H1 (cell line): ENCODE results near the gene SLC6A17. TPM values are rescaled to one million over a fixed set of nuclear protein-coding genes. Genes with fewer than 3 reads are reported as not detected.

Experiments used
- CTCF ChIA-PET: fragments of 300-600 bp; sonication (Branson Sonifier 250); formaldehyde crosslinking; loops from one replicate; lab custom pipeline; 2021; ENCODE audit not compliant: partially characterized antibody; lab: Charles Lee
- POLR2A ChIA-PET: fragments of 300-600 bp; sonication (Branson Sonifier 250); formaldehyde crosslinking; loops from one replicate; lab custom pipeline; 2021; ENCODE audit warnings: inconsistent platforms; ENCODE audit not compliant: partially characterized antibody; lab: Charles Lee
- DNase-seq, 2 experiments: peaks; one replicate each; pipeline versions ENCODE4 v3.0.0 to v3.0.0-alpha.2; 2010 to 2022; ENCODE audit warnings: low spot score in 2 of 2, low read depth in 1 of 2, mixed read lengths in 1 of 2
- FAIRE-seq: peaks from 2 replicates; lab custom pipeline; 2011; peaks lifted over from hg19 to GRCh38; lab: Jason Lieb, UNC
- H2AFZ ChIP-seq: 2 replicates; pipeline ENCODE4 v1.8.1; 2012; ENCODE audit warnings: low read length, inconsistent platforms
- H2AK5ac ChIP-seq: 2 replicates; pipeline ENCODE4 v1.6.1; 2013; ENCODE audit warnings: low read depth, low read length
- H2BK120ac ChIP-seq: replicated peaks from 2 replicates; pipeline ENCODE3; 2013; ENCODE audit warnings: low read depth, low read length, inconsistent platforms
- H2BK12ac ChIP-seq: 2 replicates; pipeline ENCODE4 v1.6.1; 2013; ENCODE audit warnings: low read depth, low read length
- H2BK15ac ChIP-seq: 2 replicates; pipeline ENCODE4 v1.6.1; 2013; ENCODE audit warnings: low read length
- H2BK20ac ChIP-seq: 2 replicates; pipeline ENCODE4 v1.6.1; 2013; ENCODE audit warnings: low read length
- H2BK5ac ChIP-seq: 2 replicates; pipeline ENCODE4 v1.6.1; 2013; ENCODE audit warnings: low read depth, low read length
- H3K14ac ChIP-seq: 2 replicates; pipeline ENCODE4 v1.6.1; 2013; ENCODE audit warnings: inconsistent platforms; ENCODE audit not compliant: insufficient read length
- H3K18ac ChIP-seq: 2 replicates; pipeline ENCODE4 v1.6.1; 2013; ENCODE audit warnings: low read length; ENCODE audit errors: extremely low read depth
- H3K23ac ChIP-seq: 2 replicates; pipeline ENCODE4 v1.6.1; 2013; ENCODE audit warnings: inconsistent platforms; ENCODE audit not compliant: insufficient read length
- H3K23me2 ChIP-seq: 2 replicates; pipeline ENCODE4 v1.6.1; 2013; ENCODE audit warnings: low read depth, low read length
- H3K27ac ChIP-seq: 2 replicates; pipeline ENCODE4 v1.6.1; 2011; ENCODE audit warnings: low read depth, low read length, inconsistent platforms
- H3K27me3 ChIP-seq, 4 experiments: replicated peaks in 1 of 4; 1 replicate in 1 of 4; 2 replicates in 3 of 4; pipeline versions ENCODE4 v1.6.1 to v1.8.1; 2011 to 2013; ENCODE audit warnings: low read length in 3 of 4, mild to moderate bottlenecking in 3 of 4, inconsistent platforms in 2 of 4, mixed read lengths in 2 of 4, moderate library complexity in 1 of 4; ENCODE audit not compliant: control insufficient read depth in 3 of 4, insufficient read depth in 3 of 4; ENCODE audit errors: extremely low read depth in 1 of 4
- H3K36me3 ChIP-seq, 4 experiments: 2 replicates each; pipeline versions ENCODE4 v1.6.1 to v1.8.1; 2011 to 2013; ENCODE audit warnings: mild to moderate bottlenecking in 4 of 4, low read length in 3 of 4, moderate library complexity in 2 of 4, control low read depth in 1 of 4, inconsistent platforms in 1 of 4; ENCODE audit not compliant: insufficient read depth in 4 of 4, control insufficient read depth in 2 of 4
- H3K4ac ChIP-seq: replicated peaks from 2 replicates; pipeline ENCODE3; 2013; ENCODE audit warnings: low read length, low read depth, mixed read lengths, inconsistent platforms; ENCODE audit not compliant: insufficient read length
- H3K4me1 ChIP-seq, 4 experiments: replicated peaks in 1 of 4; 1 replicate in 1 of 4; 2 replicates in 3 of 4; pipeline versions ENCODE4 v1.6.1 to v1.8.1; 2011 to 2013; ENCODE audit warnings: low read length in 3 of 4, inconsistent platforms in 2 of 4, mixed read lengths in 1 of 4; ENCODE audit not compliant: insufficient read depth in 4 of 4, control insufficient read depth in 3 of 4
- H3K4me2 ChIP-seq, 2 experiments: 2 replicates each; pipeline versions ENCODE4 v1.6.1 to v1.8.1; 2011 to 2013; ENCODE audit warnings: low read depth in 2 of 2, low read length in 2 of 2, control low read depth in 1 of 2, inconsistent platforms in 1 of 2, mild to moderate bottlenecking in 1 of 2; ENCODE audit not compliant: insufficient read depth in 1 of 2
- H3K4me3 ChIP-seq, 4 experiments: fragments of 200-600, 300-600 bp in 1 of 4; sonication (generic), shearing (Covaris generic), sonication (Bioruptor Twin) in 1 of 4; 2 replicates each; pipeline versions ENCODE4 v1.5.1 to v1.8.1; 2011 to 2016; ENCODE audit warnings: low read length in 4 of 4, low read depth in 3 of 4, control low read depth in 2 of 4, inconsistent platforms in 2 of 4, mild to moderate bottlenecking in 2 of 4, mixed read lengths in 1 of 4, moderate library complexity in 1 of 4; ENCODE audit not compliant: insufficient read depth in 2 of 4; ENCODE audit errors: extremely low read depth in 1 of 4
- H3K56ac ChIP-seq: replicated peaks from 2 replicates; pipeline ENCODE3; 2013; ENCODE audit warnings: low read depth, mild to moderate bottlenecking, mixed read lengths, low read length, inconsistent platforms; ENCODE audit not compliant: insufficient read length
- H3K79me1 ChIP-seq: 2 replicates; pipeline ENCODE4 v1.6.1; 2013; ENCODE audit warnings: low read depth, low read length, control low read depth
- H3K79me2 ChIP-seq, 2 experiments: 2 replicates each; pipeline versions ENCODE4 v1.6.1 to v1.8.1; 2012 to 2013; ENCODE audit warnings: low read length in 2 of 2, mild to moderate bottlenecking in 2 of 2, inconsistent platforms in 1 of 2; ENCODE audit not compliant: insufficient read depth in 2 of 2, control insufficient read depth in 1 of 2
- H3K9ac ChIP-seq, 4 experiments: replicated peaks in 1 of 4; 1 replicate in 1 of 4; 2 replicates in 3 of 4; pipeline versions ENCODE4 v1.6.1 to v1.8.1; 2011 to 2013; ENCODE audit warnings: low read depth in 3 of 4, low read length in 3 of 4, control low read depth in 2 of 4, mild to moderate bottlenecking in 2 of 4, moderate library complexity in 2 of 4, inconsistent platforms in 1 of 4; ENCODE audit errors: extremely low read depth in 1 of 4
- H3K9me3 ChIP-seq, 2 experiments: 2 replicates each; pipeline versions ENCODE4 v1.6.1 to v1.8.1; 2012 to 2013; ENCODE audit warnings: mild to moderate bottlenecking in 2 of 2, moderate library complexity in 2 of 2, control low read depth in 1 of 2, inconsistent platforms in 1 of 2, low read depth in 1 of 2, low read length in 1 of 2, mixed read lengths in 1 of 2; ENCODE audit not compliant: insufficient read depth in 2 of 2
- H4K20me1 ChIP-seq, 2 experiments: replicated peaks in 1 of 2; 2 replicates each; pipeline versions ENCODE3 to v1.8.1; 2011 to 2013; ENCODE audit warnings: inconsistent platforms in 2 of 2, low read length in 2 of 2, mild to moderate bottlenecking in 1 of 2; ENCODE audit not compliant: insufficient read depth in 2 of 2, control insufficient read depth in 1 of 2
- H4K5ac ChIP-seq: 2 replicates; pipeline ENCODE4 v1.6.1; 2013; ENCODE audit warnings: low read length, low read depth, mixed read lengths, inconsistent platforms; ENCODE audit not compliant: insufficient read length
- H4K8ac ChIP-seq: 2 replicates; pipeline ENCODE4 v1.8.0; 2013; ENCODE audit warnings: mild to moderate bottlenecking, moderate library complexity, low read length, inconsistent platforms; ENCODE audit not compliant: insufficient read depth; ENCODE audit errors: extremely low read depth
- H4K91ac ChIP-seq: replicated peaks from 2 replicates; pipeline ENCODE3; 2013; ENCODE audit warnings: low read length, mixed read lengths, inconsistent platforms; ENCODE audit not compliant: insufficient read length
- CHD2 ChIP-seq: IDR thresholded peaks from 2 replicates; pipeline ENCODE4 v1.6.1; 2012; ENCODE audit warnings: low read length, improper control_type of control experiment
- CTBP2 ChIP-seq: IDR thresholded peaks from 2 replicates; pipeline ENCODE4 v1.7.0; 2011; ENCODE audit warnings: borderline replicate concordance, mild to moderate bottlenecking, moderate library complexity, mixed read lengths, low read length; ENCODE audit not compliant: insufficient read depth, insufficient read length
- GTF2F1 ChIP-seq: IDR thresholded peaks from 2 replicates; pipeline ENCODE4 v1.6.1; 2012; ENCODE audit warnings: low read depth, low read length, improper control_type of control experiment, borderline replicate concordance
- HDAC2 ChIP-seq, 2 experiments: fragments of 300-600 bp in 1 of 2; sonication (generic) in 1 of 2; IDR thresholded peaks; 2 replicates each; pipeline ENCODE4 v1.6.1; 2011 to 2012; ENCODE audit warnings: low read depth in 2 of 2, low read length in 2 of 2, mild to moderate bottlenecking in 2 of 2, moderate library complexity in 2 of 2, borderline replicate concordance in 1 of 2, inconsistent platforms in 1 of 2
- JUN ChIP-seq: IDR thresholded peaks from 2 replicates; pipeline ENCODE4 v1.6.1; 2011; ENCODE audit warnings: low read depth, mild to moderate bottlenecking, improper control_type of control experiment, low read length
- PHF8 ChIP-seq: fragments of 200-600 bp; sonication (generic); conservative IDR thresholded peaks from 2 replicates; pipeline ENCODE4 v1.7.1; 2012; ENCODE audit warnings: low read depth, mild to moderate bottlenecking, inconsistent platforms, low read length, moderate library complexity
- RXRA ChIP-seq: IDR thresholded peaks from 2 replicates; pipeline ENCODE4 v1.6.1; 2011; ENCODE audit warnings: low read depth, mild to moderate bottlenecking, low read length, moderate library complexity; ENCODE audit not compliant: insufficient read depth
- SP2 ChIP-seq: IDR thresholded peaks from 2 replicates; pipeline ENCODE4 v1.6.1; 2012; ENCODE audit warnings: mild to moderate bottlenecking, low read length, inconsistent platforms
- TAF7 ChIP-seq: optimal IDR thresholded peaks from 2 replicates; pipeline ENCODE3; 2011; ENCODE audit warnings: low read depth, mild to moderate bottlenecking, inconsistent platforms, low read length, moderate library complexity, borderline replicate concordance
- YY1 ChIP-seq: IDR thresholded peaks from 2 replicates; pipeline ENCODE4 v1.6.1; 2011; ENCODE audit warnings: low read depth, mild to moderate bottlenecking, low read length
- WGBS, 2 experiments: shearing (Covaris generic) in 1 of 2; methylation state at CpG; one replicate each; pipeline versions ENCODE4 v1.1.6 to v1.1.7; 2013 to 2015; ENCODE audit warnings: low lambda C conversion rate in 2 of 2, mixed read lengths in 2 of 2, inconsistent platforms in 1 of 2, low coverage in 1 of 2, missing lambda C conversion rate in 1 of 2; ENCODE audit not compliant: insufficient replicate concordance in 2 of 2, insufficient coverage in 1 of 2, insufficient read length in 1 of 2; ENCODE audit errors: extremely low coverage in 1 of 2, missing lambda C conversion rate in 1 of 2; 5-methylcytosine and 5-hydroxymethylcytosine counted together
- polyA plus RNA-seq, 7 experiments: library from polyadenylated mRNA; depleted of rRNA in 3 of 7; stranded (reverse) in 5 of 7; unstranded in 2 of 7; fragments of >200 nt in 5 of 7; fragments of 200-250 nt in 2 of 7; gene quantifications; 1 replicate in 5 of 7; 2 replicates in 1 of 7; 4 replicates in 1 of 7; pipeline versions ENCODE4 v1.2.1 to v1.2.3, GENCODE V29; 2011 to 2013; ENCODE audit warnings: missing spikeins in 2 of 7, mixed read lengths in 2 of 7
- total RNA-seq: library from RNA; stranded (reverse); fragmentation: NEBNext Ultra II Directional; extraction: Animal tissue kit (Norgen Biotek cat#: 25700); gene quantifications from 2 replicates; pipeline ENCODE4 v1.2.1, GENCODE V29; 2021
- TF ChIP-seq, protein P1 (sequence below): IDR thresholded peaks from 2 replicates; pipeline ENCODE4 v1.6.1; 2012; ENCODE audit warnings: inconsistent platforms
- TF ChIP-seq, protein P2 (sequence below): IDR thresholded peaks from 2 replicates; pipeline ENCODE4 v1.6.1; 2011; ENCODE audit warnings: low read depth, mild to moderate bottlenecking, low read length; ENCODE audit not compliant: insufficient read depth

SLC6A17 gene
- total and polyA plus RNA-seq, 2 of the 8 experiments (the other 6 are each of a cell fraction or from before 2014, with no cell fraction given): 0.15 to 0.28 TPM

DNA sequence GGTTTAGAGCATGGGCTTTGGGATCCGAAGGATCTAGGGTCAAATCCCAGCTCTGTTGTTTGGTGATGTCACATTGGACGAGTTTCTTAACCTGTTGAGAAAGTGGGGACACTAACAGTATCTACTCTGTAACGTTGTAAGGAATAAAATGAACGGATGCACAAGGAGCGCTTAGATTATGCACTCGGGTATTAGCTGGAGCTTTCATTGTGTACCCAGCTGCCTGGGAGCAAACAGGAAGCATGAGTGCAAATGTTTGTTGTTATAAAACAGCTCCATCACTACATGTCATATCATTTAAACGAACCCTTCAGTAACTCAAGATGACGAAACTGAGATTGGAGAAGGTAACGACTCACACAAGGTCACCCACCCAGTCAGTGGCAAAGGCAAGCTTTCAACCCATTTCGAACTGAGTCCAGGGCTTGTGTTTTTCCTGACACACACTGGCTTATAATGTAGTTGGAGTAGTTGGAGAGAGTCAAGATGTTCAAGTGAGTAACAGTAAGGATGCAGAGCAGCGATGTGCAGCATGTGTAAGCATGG, 16.2 kb upstream of the SLC6A17 start:
- CTCF ChIA-PET: interaction anchor here (0.5 to 3.0 kb wide), 13 partner anchors 9 to 318 kb away, joined by 3 to 12 read pairs (median 3); partner anchors contain the start of gene SLC6A17
- POLR2A ChIA-PET: no interaction called here
- Histone ChIP-seq H3K27me3 (peaks cover 2 to 12% (median 9%) of the 10 kb centered on the region in 4 experiments; a peak in 5 of 7 replicates), H2BK5ac (no peak overlapping the region), H2AFZ (no peak overlapping the region), H3K4me1 (peaks cover 12 to 27% (median 20%) of the 10 kb centered on the region in 4 experiments), H3K9me3 (no peaks in the 10 kb centered on the region), H3K23me2 (peaks cover 2% of the 10 kb centered on the region; the same call in 1 of the 2 replicates), H4K8ac (no peak overlapping the region), H3K14ac (no peak overlapping the region), H4K20me1 (no peaks in the 10 kb centered on the region), H4K91ac (no peak overlapping the region), H2BK12ac (no peak overlapping the region), H2BK20ac (no peak overlapping the region; the same call in 1 of the 2 replicates), H2BK120ac (no peak overlapping the region), H4K5ac (no peak overlapping the region), H2BK15ac (no peak overlapping the region), H3K23ac (no peak overlapping the region), H2AK5ac (no peak overlapping the region), H3K79me1 (no peaks in the 10 kb centered on the region), H3K36me3 (no peaks in the 10 kb centered on the region), H3K56ac (no peak overlapping the region), H3K18ac (no peak overlapping the region), H3K9ac (no peak overlapping the region), H3K4me2 (no peak overlapping the region), H3K4ac (no peak overlapping the region), H3K27ac (no peak overlapping the region), H3K79me2 (no peaks in the 10 kb centered on the region), H3K4me3 (no peak overlapping the region)
- FAIRE-seq: no peak
- WGBS, 2 experiments: 90% methylated on average over 11 of the region's 11 CpGs; no CpG with 5 or more reads in 1 of the 2 experiments
- DNase-seq: no peak
- TF ChIP-seq JUN: no peak
- no peak for TF ChIP-seq HDAC2 (IDR thresholded peaks at IDR 0.05; ENCODE audit: borderline replicate concordance in 1 of 2, low read depth in 2 of 2, low read length in 2 of 2)
- TF ChIP-seq, protein P1, sequence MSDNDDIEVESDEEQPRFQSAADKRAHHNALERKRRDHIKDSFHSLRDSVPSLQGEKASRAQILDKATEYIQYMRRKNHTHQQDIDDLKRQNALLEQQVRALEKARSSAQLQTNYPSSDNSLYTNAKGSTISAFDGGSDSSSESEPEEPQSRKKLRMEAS: no peak
- no peak for TF ChIP-seq SP2
- TF ChIP-seq RXRA: no peak
- TF ChIP-seq CHD2: no peak
- no peak for TF ChIP-seq CTBP2
- no peak for TF ChIP-seq GTF2F1
- TF ChIP-seq, protein P2, sequence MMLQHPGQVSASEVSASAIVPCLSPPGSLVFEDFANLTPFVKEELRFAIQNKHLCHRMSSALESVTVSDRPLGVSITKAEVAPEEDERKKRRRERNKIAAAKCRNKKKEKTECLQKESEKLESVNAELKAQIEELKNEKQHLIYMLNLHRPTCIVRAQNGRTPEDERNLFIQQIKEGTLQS: no peak
- TF ChIP-seq TAF7: no peak
- TF ChIP-seq PHF8: no peak
- TF ChIP-seq YY1: no peak
